Neuronal stem cell (in vitro differentiated cells): ENCODE results near the gene GBP5.

Experiments
- DNase-seq: peaks from one replicate; pipeline ENCODE4 v3.0.0-alpha.2; 2013; ENCODE audit warnings: low spot score
- H2AFZ ChIP-seq: one replicate; pipeline ENCODE4 v1.6.1; 2013; ENCODE audit warnings: mild to moderate bottlenecking, low read length, inconsistent platforms
- H2AK5ac ChIP-seq: 2 replicates; pipeline ENCODE4 v1.6.1; 2013; ENCODE audit warnings: low read depth, mild to moderate bottlenecking, inconsistent platforms, low read length, moderate library complexity, mixed read lengths
- H2BK120ac ChIP-seq: 2 replicates; pipeline ENCODE4 v1.6.1; 2013; ENCODE audit warnings: low read depth, mild to moderate bottlenecking, inconsistent platforms, low read length, moderate library complexity, mixed read lengths
- H2BK12ac ChIP-seq: one replicate; pipeline ENCODE4 v1.6.1; 2013; ENCODE audit warnings: low read length, inconsistent platforms
- H2BK15ac ChIP-seq: 2 replicates; pipeline ENCODE4 v1.6.1; 2013; ENCODE audit warnings: mild to moderate bottlenecking, low read length, inconsistent platforms, mixed read lengths
- H2BK5ac ChIP-seq: one replicate; pipeline ENCODE4 v1.6.1; 2013; ENCODE audit warnings: inconsistent platforms, mild to moderate bottlenecking, low read length, moderate library complexity
- H3K14ac ChIP-seq: one replicate; pipeline ENCODE4 v1.6.1; 2013; ENCODE audit warnings: low read length, inconsistent platforms
- H3K18ac ChIP-seq: 2 replicates; pipeline ENCODE4 v1.6.1; 2013; ENCODE audit warnings: low read length, inconsistent platforms
- H3K23ac ChIP-seq: 2 replicates; pipeline ENCODE4 v1.6.1; 2013; ENCODE audit warnings: low read depth, mild to moderate bottlenecking, mixed read lengths, low read length, inconsistent platforms; ENCODE audit not compliant: poor library complexity
- H3K27ac ChIP-seq: replicated peaks from 3 replicates; pipeline ENCODE4 v1.5.1; 2013; ENCODE audit warnings: low read length, inconsistent platforms
- H3K27me3 ChIP-seq, 3 experiments: 2 replicates each; pipeline ENCODE4 v1.6.1; 2013; ENCODE audit warnings: low read length in 3 of 3, mild to moderate bottlenecking in 2 of 3, inconsistent platforms in 1 of 3, low read depth in 1 of 3, mixed read lengths in 1 of 3, moderate library complexity in 1 of 3; ENCODE audit not compliant: control insufficient read depth in 3 of 3, insufficient read depth in 3 of 3
- H3K36me3 ChIP-seq, 2 donors: replicated peaks in 1 of 2; 2 replicates each; pipeline ENCODE4 v1.6.1; 2013; ENCODE audit warnings: low read length in 2 of 2; ENCODE audit not compliant: control insufficient read depth in 2 of 2, insufficient read depth in 2 of 2
- H3K4ac ChIP-seq: 2 replicates; pipeline ENCODE4 v1.6.1; 2013; ENCODE audit warnings: inconsistent platforms, mild to moderate bottlenecking, low read length, moderate library complexity
- H3K4me1 ChIP-seq, 2 donors: 1 replicate in 1 of 2; 2 replicates in 1 of 2; pipeline ENCODE4 v1.6.1; 2013; ENCODE audit warnings: low read length in 2 of 2, low read depth in 1 of 2; ENCODE audit not compliant: control insufficient read depth in 2 of 2, insufficient read depth in 1 of 2
- H3K4me2 ChIP-seq: one replicate; pipeline ENCODE4 v1.6.1; 2013; ENCODE audit warnings: mild to moderate bottlenecking, low read length, inconsistent platforms; ENCODE audit not compliant: insufficient read depth, poor library complexity, severe bottlenecking
- H3K4me3 ChIP-seq, 2 donors: 2 replicates each; pipeline ENCODE4 v1.5.1; 2013; ENCODE audit warnings: low read length in 2 of 2, mild to moderate bottlenecking in 2 of 2, inconsistent platforms in 1 of 2, moderate library complexity in 1 of 2
- H3K79me1 ChIP-seq: one replicate; pipeline ENCODE4 v1.6.1; 2013; ENCODE audit warnings: low read depth, mild to moderate bottlenecking, inconsistent platforms, low read length, moderate library complexity
- H3K9ac ChIP-seq: one replicate; pipeline ENCODE4 v1.6.1; 2013; ENCODE audit warnings: mild to moderate bottlenecking, low read depth, low read length, inconsistent platforms; ENCODE audit not compliant: poor library complexity
- H3K9me3 ChIP-seq, 2 donors: replicated peaks in 1 of 2; 2 replicates each; pipeline versions ENCODE3 to v1.6.1; 2013; ENCODE audit warnings: low read length in 2 of 2, mild to moderate bottlenecking in 2 of 2, inconsistent platforms in 1 of 2, low read depth in 1 of 2, mixed read lengths in 1 of 2, moderate library complexity in 1 of 2; ENCODE audit not compliant: control insufficient read depth in 2 of 2, insufficient read depth in 1 of 2
- H4K8ac ChIP-seq: one replicate; pipeline ENCODE4 v1.6.1; 2013; ENCODE audit warnings: low read depth, mild to moderate bottlenecking, inconsistent platforms, low read length, moderate library complexity
- H4K91ac ChIP-seq: one replicate; pipeline ENCODE4 v1.6.1; 2013; ENCODE audit warnings: low read length, low read depth, mild to moderate bottlenecking, inconsistent platforms; ENCODE audit not compliant: poor library complexity
- WGBS, 2 donors: extraction: QIAGEN DNeasy Blood & Tissue Kit; methylation state at CpG; one replicate each; pipeline ENCODE4 v1.1.7; 2013; ENCODE audit warnings: missing lambda C conversion rate in 2 of 2, mixed read lengths in 1 of 2; ENCODE audit not compliant: insufficient read length in 2 of 2, insufficient replicate concordance in 1 of 2; ENCODE audit errors: extremely low coverage in 2 of 2; 5-methylcytosine and 5-hydroxymethylcytosine counted together

GBP5 gene

DNA sequence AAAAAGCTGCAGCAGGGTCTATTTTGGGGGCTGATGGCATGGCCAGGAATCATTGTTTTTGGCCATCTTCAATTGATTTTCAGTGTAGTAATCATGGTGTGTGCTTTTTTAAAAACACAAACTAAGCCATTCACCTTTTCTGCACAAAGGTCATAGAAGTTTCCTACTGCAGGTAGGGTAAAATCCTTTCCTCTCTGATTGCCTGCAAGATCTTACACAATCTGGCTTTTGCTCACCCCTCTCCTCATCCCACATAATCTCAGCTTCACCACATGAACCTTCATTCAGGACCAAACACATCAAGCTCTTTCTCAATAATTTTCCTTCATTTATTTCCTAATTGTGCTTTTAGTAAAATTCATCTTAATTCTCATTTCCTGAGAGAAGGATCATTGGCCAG, 38.3 kb upstream of the GBP5 start:
- Histone ChIP-seq H3K4me3 (no peak overlapping the region), H3K23ac (no peak overlapping the region), H3K14ac (no peak overlapping the region), H4K8ac (no peak overlapping the region), H3K27me3 (no peaks in the 10 kb centered on the region), H2BK5ac (no peak overlapping the region), H3K9ac (no peak overlapping the region), H2AK5ac (no peak overlapping the region), H3K4me1 (peaks cover 0 to 3% of the 10 kb centered on the region in 2 donors), H4K91ac (no peak overlapping the region), H3K4me2 (no peak overlapping the region), H3K79me1 (no peaks in the 10 kb centered on the region), H2BK15ac (no peak overlapping the region), H3K36me3 (no peaks in the 10 kb centered on the region), H2BK12ac (no peak overlapping the region), H3K27ac (no peak overlapping the region), H2AFZ (no peak overlapping the region), H3K9me3 (no peaks in the 10 kb centered on the region), H3K18ac (no peak overlapping the region), H3K4ac (no peak overlapping the region), H2BK120ac (no peak overlapping the region)
- DNase-seq, result no peak

GRCh38 chr1:89310505-89310904, 37.8 kb upstream of the GBP5 start:
- H3K18ac ChIP-seq, result no peak overlapping the region
- H2AFZ ChIP-seq, result no peak overlapping the region
- peaks cover 0 to 3% of the 10 kb centered on the region in 2 donors for H3K4me1 ChIP-seq
- no peak overlapping the region for H2BK5ac ChIP-seq
- H3K9me3 ChIP-seq, result no peaks in the 10 kb centered on the region
- H2BK15ac ChIP-seq, result no peak overlapping the region
- H3K9ac ChIP-seq, result no peak overlapping the region
- H3K4ac ChIP-seq, result no peak overlapping the region
- no peaks in the 10 kb centered on the region for H3K36me3 ChIP-seq
- no peak overlapping the region for H2AK5ac ChIP-seq
- H3K14ac ChIP-seq, result no peak overlapping the region
- no peaks in the 10 kb centered on the region for H3K27me3 ChIP-seq
- no peak overlapping the region for H4K8ac ChIP-seq
- no peak overlapping the region for H2BK12ac ChIP-seq
- H2BK120ac ChIP-seq, result no peak overlapping the region
- no peaks in the 10 kb centered on the region for H3K79me1 ChIP-seq
- no peak for DNase-seq
- no peak overlapping the region for H3K23ac ChIP-seq
- no peak overlapping the region for H3K27ac ChIP-seq
- H3K4me3 ChIP-seq, result no peak overlapping the region
- no peak overlapping the region for H3K4me2 ChIP-seq
- WGBS, 2 donors, result no CpG with 5 or more reads among the region's 1 CpG
- no peak overlapping the region for H4K91ac ChIP-seq

DNA sequence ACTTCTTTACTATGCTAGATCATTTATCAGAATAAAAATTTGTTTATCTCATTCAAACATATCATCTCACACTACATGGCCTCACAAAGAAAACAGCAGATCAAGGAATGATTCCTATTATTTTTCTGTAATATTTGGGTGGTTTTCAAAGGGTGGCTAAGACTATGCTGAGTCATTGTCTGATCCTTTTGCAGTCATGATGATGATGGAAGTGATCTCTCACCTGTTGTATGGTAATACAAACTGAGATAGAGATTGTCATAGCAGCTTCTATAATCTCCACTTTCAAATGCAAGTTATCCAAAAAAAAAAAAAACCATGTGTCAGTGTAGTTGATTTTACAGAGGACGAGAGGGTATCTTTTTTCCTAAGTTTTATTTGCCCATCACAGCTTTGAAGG, 37.2 kb upstream of the GBP5 start:
- Histone ChIP-seq H3K4me2 (no peak overlapping the region), H2BK120ac (no peak overlapping the region), H3K18ac (no peak overlapping the region), H2BK5ac (no peak overlapping the region), H3K4ac (no peak overlapping the region), H3K27me3 (no peaks in the 10 kb centered on the region), H3K36me3 (no peaks in the 10 kb centered on the region), H3K4me1 (peaks cover 0 to 3% of the 10 kb centered on the region in 2 donors), H2BK15ac (no peak overlapping the region), H3K14ac (no peak overlapping the region), H3K23ac (no peak overlapping the region), H3K27ac (no peak overlapping the region), H2AK5ac (no peak overlapping the region), H3K79me1 (no peaks in the 10 kb centered on the region), H3K9ac (no peak overlapping the region), H3K9me3 (no peaks in the 10 kb centered on the region), H4K91ac (no peak overlapping the region), H2BK12ac (no peak overlapping the region), H2AFZ (no peak overlapping the region), H4K8ac (no peak overlapping the region), H3K4me3 (no peak overlapping the region)
- WGBS, 2 donors, result no CpG with 5 or more reads among the region's 1 CpG
- DNase-seq, result no peak

DNA sequence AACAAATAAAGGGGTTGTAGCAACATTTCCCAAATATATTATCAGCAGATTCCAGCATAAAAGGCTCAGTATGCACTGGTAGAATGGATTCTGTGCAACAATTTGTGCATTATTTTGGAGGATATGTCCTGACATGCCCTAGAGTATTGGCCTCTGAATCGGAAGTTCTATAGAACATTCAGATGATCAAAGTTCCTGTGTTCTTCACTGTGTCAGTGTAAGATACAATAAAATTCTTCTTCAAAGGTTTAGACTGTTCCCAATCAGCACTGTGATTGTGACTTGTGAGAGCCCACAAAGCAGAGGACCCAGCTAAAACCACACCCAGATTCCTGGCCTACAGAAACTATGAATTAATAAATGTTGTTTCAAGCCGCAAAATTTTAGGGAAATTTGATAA, 33.6 kb upstream of the GBP5 start:
- no peak overlapping the region for H3K14ac ChIP-seq
- H3K4me3 ChIP-seq, result no peak overlapping the region
- H2BK120ac ChIP-seq, result no peak overlapping the region
- no peak overlapping the region for H3K27ac ChIP-seq
- H3K18ac ChIP-seq, result no peak overlapping the region
- no peaks in the 10 kb centered on the region for H3K9me3 ChIP-seq
- no peaks in the 10 kb centered on the region for H3K27me3 ChIP-seq
- H4K8ac ChIP-seq, result no peak overlapping the region
- no peaks in the 10 kb centered on the region for H3K36me3 ChIP-seq
- WGBS, 2 donors, result no CpG with 5 or more reads among the region's 2 CpGs
- H3K4ac ChIP-seq, result no peak overlapping the region
- H3K4me1 ChIP-seq, result no peaks in the 10 kb centered on the region
- H3K79me1 ChIP-seq, result no peaks in the 10 kb centered on the region
- H2BK12ac ChIP-seq, result no peak overlapping the region
- no peak overlapping the region for H3K23ac ChIP-seq
- H3K9ac ChIP-seq, result no peak overlapping the region
- H2AK5ac ChIP-seq, result no peak overlapping the region
- no peak overlapping the region for H3K4me2 ChIP-seq
- H2AFZ ChIP-seq, result no peak overlapping the region
- no peak overlapping the region for H4K91ac ChIP-seq
- no peak overlapping the region for H2BK15ac ChIP-seq
- DNase-seq, result no peak
- H2BK5ac ChIP-seq, result no peak overlapping the region
